GM12878 (cell line): ENCODE results near the gene CREB3L1. TPM values are rescaled to one million over a fixed set of nuclear protein-coding genes. Genes with fewer than 3 reads are reported as not detected.
A peak's percentile ranks its signal among the peaks of the same experiment; 100 is the strongest.

Experiments used
- ATAC-seq: fragments of 200-7000 bp; cut with Tn5 transposase; 3 replicates; pipeline ENCODE4 v1.9.1; 2020; ENCODE audit warnings: mild to moderate bottlenecking, moderate library complexity
- BruUV-seq: library from RNA; stranded (reverse); fragments of 400-500 nt; replicated peaks from 2 replicates; lab custom pipeline; 2021; lab: Mats Ljungman, UMichigan
- CTCF ChIA-PET: fragments of 300-600 bp; sonication (Branson Sonifier 250); formaldehyde crosslinking; extraction: SDS; loops from one replicate; lab custom pipeline; 2021; ENCODE audit warnings: inconsistent platforms; lab: Yijun Ruan, JAX
- POLR2A ChIA-PET: fragments of 350-600 bp; formaldehyde crosslinking; extraction: SDS; loops from one replicate; lab custom pipeline; 2021; ENCODE audit warnings: inconsistent platforms; lab: Charles Lee
- RAD21 ChIA-PET: fragments of 300-600 bp; sonication (Branson Sonifier 250); formaldehyde crosslinking; loops from one replicate; lab custom pipeline; 2023; ENCODE audit warnings: antibody characterized with exemption; ENCODE audit not compliant: unreplicated experiment; lab: Charles Lee
- SMC1A ChIA-PET: fragments of 300-600 bp; sonication (Branson Sonifier 250); formaldehyde crosslinking; loops from one replicate; lab custom pipeline; 2023; ENCODE audit not compliant: unreplicated experiment, uncharacterized antibody; lab: Charles Lee
- DNase-seq: peaks from one replicate; pipeline ENCODE4 v3.0.0-alpha.2; 2011; ENCODE audit warnings: low read depth, low spot score
- FAIRE-seq: peaks from 3 replicates; lab custom pipeline; 2011; peaks lifted over from hg19 to GRCh38; lab: Jason Lieb, UNC
- H2AFZ ChIP-seq: 2 replicates; pipeline ENCODE4 v1.6.0; 2011; ENCODE audit warnings: low read depth, low read length, control low read depth; ENCODE audit not compliant: control insufficient read depth
- H3K27ac ChIP-seq: 2 replicates; pipeline ENCODE4 v1.5.1; 2011; ENCODE audit warnings: control low read depth; ENCODE audit not compliant: control insufficient read depth, insufficient read depth
- H3K27me3 ChIP-seq, 2 experiments: replicated peaks in 1 of 2; 2 replicates each; pipeline versions ENCODE4 v1.6.0 to v1.6.1; 2011; ENCODE audit warnings: low read length in 1 of 2; ENCODE audit not compliant: control insufficient read depth in 2 of 2, insufficient read depth in 2 of 2
- H3K36me3 ChIP-seq, 2 experiments: 2 replicates each; pipeline ENCODE4 v1.5.1; 2011; ENCODE audit warnings: low read length in 1 of 2; ENCODE audit not compliant: control insufficient read depth in 2 of 2, insufficient read depth in 2 of 2
- H3K4me1 ChIP-seq: 2 replicates; pipeline ENCODE4 v1.6.1; 2011; ENCODE audit warnings: mild to moderate bottlenecking, low read length, moderate library complexity, mixed read lengths; ENCODE audit not compliant: control insufficient read depth, insufficient read depth
- H3K4me2 ChIP-seq: 2 replicates; pipeline ENCODE4 v1.6.0; 2011; ENCODE audit warnings: control low read depth; ENCODE audit not compliant: control insufficient read depth, insufficient read depth
- H3K4me3 ChIP-seq: fragments of 200-600 bp; sonication (generic); 2 replicates; pipeline ENCODE4 v1.5.1; 2016
- H3K79me2 ChIP-seq: 2 replicates; pipeline ENCODE4 v1.6.0; 2011; ENCODE audit warnings: low read length; ENCODE audit not compliant: control insufficient read depth, insufficient read depth
- H3K9ac ChIP-seq: 2 replicates; pipeline ENCODE4 v1.8.0; 2011; ENCODE audit warnings: low read length, control low read depth, mixed read lengths; ENCODE audit not compliant: control insufficient read depth, insufficient read depth
- H3K9me3 ChIP-seq: replicated peaks from 3 replicates; pipeline ENCODE4 v1.5.1; 2011; ENCODE audit warnings: mild to moderate bottlenecking, low read length; ENCODE audit not compliant: control insufficient read depth, insufficient read depth
- H4K20me1 ChIP-seq: 2 replicates; pipeline ENCODE4 v1.6.0; 2011; ENCODE audit not compliant: control insufficient read depth, insufficient read depth
- IKZF1 ChIP-seq: fragments of 450-650 bp; conservative IDR thresholded peaks from 2 replicates; pipeline ENCODE4 v1.6.1; 2017; ENCODE audit warnings: antibody characterized with exemption, mild to moderate bottlenecking
- RUNX3 ChIP-seq: IDR thresholded peaks from 2 replicates; pipeline ENCODE4 v1.6.1; 2012; ENCODE audit warnings: low read length, inconsistent platforms
- SPI1 ChIP-seq: IDR thresholded peaks from 2 replicates; pipeline ENCODE4 v1.6.1; 2011; ENCODE audit warnings: low read depth, mild to moderate bottlenecking, low read length, moderate library complexity, borderline replicate concordance; ENCODE audit not compliant: insufficient read depth
- SREBF2 ChIP-seq: IDR thresholded peaks from 2 replicates; pipeline ENCODE4 v1.6.1; 2012; ENCODE audit warnings: mild to moderate bottlenecking, low read length
- TBL1XR1 ChIP-seq: IDR thresholded peaks from 2 replicates; pipeline ENCODE4 v1.6.1; 2012; ENCODE audit warnings: low read depth, low read length, improper control_type of control experiment
- WGBS: methylation state at CpG from one replicate; pipeline ENCODE4 v1.1.6; 2016; ENCODE audit warnings: low lambda C conversion rate; ENCODE audit not compliant: insufficient replicate concordance, insufficient coverage; ENCODE audit errors: missing lambda C conversion rate; 5-methylcytosine and 5-hydroxymethylcytosine counted together
- in situ Hi-C: fragments of 300-500 bp; cut with MboI; formaldehyde crosslinking; loops from 9 replicates; pipeline ENCODE4 v1.14.3; 2018; ENCODE audit warnings: mixed read lengths
- intact Hi-C: fragments of 100-400 bp; cut with micrococcal nuclease; formaldehyde crosslinking; loops from one replicate; pipeline ENCODE4 v1.14.2; 2022; ENCODE audit not compliant: unreplicated experiment
- polyA plus RNA-seq, 11 experiments: library from polyadenylated mRNA; depleted of rRNA in 4 of 11; unstranded in 6 of 11; stranded (reverse) in 5 of 11; fragments of >200 nt; fragmentation: Nextera tagmentation in 4 of 11; fragmentation: Illumina TruSeq in 1 of 11; extraction: Ambion mirVana in 4 of 11; extraction: Trizol in 1 of 11; gene quantifications; 1 replicate in 1 of 11; 2 replicates in 10 of 11; pipeline versions ENCODE4 v1.2.1 to v1.2.3, GENCODE V29; 2011 to 2016; ENCODE audit warnings: inconsistent platforms in 2 of 11, missing spikeins in 2 of 11, low read depth in 1 of 11
- total RNA-seq, 4 experiments: library from RNA; depleted of rRNA in 3 of 4; stranded (reverse); fragments of >200 nt in 3 of 4; fragmentation: Illumina TruSeq in 1 of 4; extraction: Trizol in 1 of 4; gene quantifications; 2 replicates each; pipeline versions ENCODE4 v1.2.1 to v1.2.3, GENCODE V29; 2013 to 2021

Gene CREB3L1
- total and polyA plus RNA-seq, 10 of the 15 experiments (the other 5 are each of a cell fraction or from before 2014, with no cell fraction given), result 0.03 to 1.4 (median 0.22) TPM

GRCh38 chr11:46351606-46352005 is 74.1 kb downstream of the CREB3L1 start:
- DNase-seq (no peak), ATAC-seq (no peak), FAIRE-seq (no peak)
- in situ Hi-C loops (no loop called here), intact Hi-C loops (no loop called here)
- ChIA-PET SMC1A (interaction anchor here (0.6 to 5.3 kb wide), 5 partner anchors 9 to 272 kb away, joined by 3 to 70 read pairs (median 5); no protein-coding TSS in a partner anchor), POLR2A (interaction anchor here (1.2 to 2.9 kb wide), 2 partner anchors 9 to 16 kb away, joined by 3 to 21 read pairs; no protein-coding TSS in a partner anchor), CTCF (interaction anchor here (0.6 to 19.9 kb wide), 18 partner anchors 9 to 267 kb away, joined by 3 to 423 read pairs (median 5); partner anchors contain the start of genes ATG13 and CHRM4), RAD21 (interaction anchor here (0.9 to 4.3 kb wide), 11 partner anchors 10 to 267 kb away, joined by 3 to 24 read pairs (median 4); no protein-coding TSS in a partner anchor)
- no peaks in the 10 kb centered on the region for H4K20me1 ChIP-seq
- WGBS, result 87% methylated on average over 5 of the region's 5 CpGs
- H3K4me1 ChIP-seq, result peaks cover 33% of the 10 kb centered on the region
- no TSS peak for BruUV-seq
- no peak overlapping the region for H3K4me3 ChIP-seq
- H2AFZ ChIP-seq, result no peak overlapping the region
- H3K36me3 ChIP-seq, result peaks cover 0 to 3% of the 10 kb centered on the region in 2 experiments; a peak in 3 of 4 replicates
- no peak overlapping the region for H3K27ac ChIP-seq
- peaks cover 61% of the 10 kb centered on the region for H3K79me2 ChIP-seq
- no peaks in the 10 kb centered on the region for H3K27me3 ChIP-seq
- TF ChIP-seq TBL1XR1 (no peak), IKZF1 (no peak), RUNX3 (no peak), SREBF2 (no peak), SPI1 (no peak)
- peak overlapping the region; percentile 60; the same call in 1 of the 2 replicates for H3K4me2 ChIP-seq
- H3K9me3 ChIP-seq, result no peaks in the 10 kb centered on the region
- 0 out of 2 replicates have a peak overlapping the region, but pooled peaks have one; percentile 4 for H3K9ac ChIP-seq
